Measurements from ENCODE around the gene SELENON. TPM values are rescaled to one million over a fixed set of nuclear protein-coding genes. Genes with fewer than 3 reads are reported as not detected.
A peak's percentile ranks its signal among the peaks of the same experiment; 100 is the strongest.

Gene SELENON
- total and polyA plus RNA-seq, 9 of the 15 experiments (the other 6 are each of a cell fraction or from before 2014, with no cell fraction given): 0.43 to 26.7 (median 7.0) TPM

GRCh38 chr1:25831569-25832196 lies 31.7 kb downstream of the SELENON start (continued):
- TF ChIP-seq BCLAF1 (IDR thresholded peaks at IDR 0.05; ENCODE audit: borderline replicate concordance in 1 of 2, control insufficient read depth in 1 of 2, low read depth in 2 of 2, low read length in 1 of 2) (no peak), EP300 (IDR thresholded peaks at IDR 0.05; ENCODE audit: low read length) (peak; percentile 13; the same call in 1 of the 2 replicates), POLR2AphosphoS5 (IDR thresholded peaks at IDR 0.05; ENCODE audit: control insufficient read depth, insufficient read depth, low read depth, low read length) (no peak), NKRF (IDR thresholded peaks at IDR 0.05; ENCODE audit: borderline replicate concordance) (no peak), ZNF274 (IDR thresholded peaks at IDR 0.05; ENCODE audit: borderline replicate concordance, low read depth, low read length) (no peak), ZNF511 (CRISPR knock-in tag; IDR thresholded peaks at IDR 0.05) (no peak), POLR2G (IDR thresholded peaks at IDR 0.05; ENCODE audit: low read depth, low read length) (no peak), THRB (CRISPR knock-in tag; conservative IDR thresholded peaks at IDR 0.05) (no peak), HNRNPUL1 (IDR thresholded peaks at IDR 0.05; ENCODE audit: low read length) (no peak), ZNF740 (CRISPR knock-in tag; IDR thresholded peaks at IDR 0.05) (no peak), ZNF740 (tag; IDR thresholded peaks at IDR 0.05) (no peak), LEF1 (IDR thresholded peaks at IDR 0.05) (no peak), IFI16 (CRISPR knock-in tag; IDR thresholded peaks at IDR 0.05) (no peak), ZSCAN29 (IDR thresholded peaks at IDR 0.05) (no peak), HDAC8 (tag; IDR thresholded peaks at IDR 0.05) (no peak), MXI1 (IDR thresholded peaks at IDR 0.05; ENCODE audit: low read depth, low read length) (no peak), FOXM1 (IDR thresholded peaks at IDR 0.05; ENCODE audit: low read depth) (no peak), FOXM1 (CRISPR knock-in tag; IDR thresholded peaks at IDR 0.05; ENCODE audit: low read depth) (no peak), WHSC1 (IDR thresholded peaks at IDR 0.05; ENCODE audit: low read length) (no peak), DPF2 (IDR thresholded peaks at IDR 0.05) (peak; percentile 47; the same call in 1 of the 2 replicates), ZNF696 (CRISPR knock-in tag; conservative IDR thresholded peaks at IDR 0.05) (no peak), KAT2B (IDR thresholded peaks at IDR 0.05; ENCODE audit: low read depth, low read length) (no peak)

All from K562 (cell line).